Measurements from ENCODE around the gene TIPIN.

TIPIN gene

GRCh38 chr15:66296186-66296585, 60.3 kb downstream of the TIPIN start:
- DNase-seq: no peak

DNA sequence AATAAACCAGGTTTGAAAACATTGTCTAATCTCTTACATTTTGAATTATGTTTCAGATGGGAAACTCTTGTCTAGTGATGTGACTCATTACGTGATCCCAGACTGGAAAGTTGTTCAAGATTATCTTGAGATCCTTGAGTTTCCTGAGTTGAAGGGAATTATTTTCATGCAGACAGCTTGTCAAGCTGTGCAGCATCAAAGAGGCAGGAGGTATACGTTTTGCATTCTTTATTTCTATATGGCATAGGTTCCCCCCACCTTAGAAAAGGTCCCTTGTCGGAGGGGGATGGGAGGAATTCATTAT, 61.6 kb downstream of the TIPIN start:
- DNase-seq: no peak

DNA sequence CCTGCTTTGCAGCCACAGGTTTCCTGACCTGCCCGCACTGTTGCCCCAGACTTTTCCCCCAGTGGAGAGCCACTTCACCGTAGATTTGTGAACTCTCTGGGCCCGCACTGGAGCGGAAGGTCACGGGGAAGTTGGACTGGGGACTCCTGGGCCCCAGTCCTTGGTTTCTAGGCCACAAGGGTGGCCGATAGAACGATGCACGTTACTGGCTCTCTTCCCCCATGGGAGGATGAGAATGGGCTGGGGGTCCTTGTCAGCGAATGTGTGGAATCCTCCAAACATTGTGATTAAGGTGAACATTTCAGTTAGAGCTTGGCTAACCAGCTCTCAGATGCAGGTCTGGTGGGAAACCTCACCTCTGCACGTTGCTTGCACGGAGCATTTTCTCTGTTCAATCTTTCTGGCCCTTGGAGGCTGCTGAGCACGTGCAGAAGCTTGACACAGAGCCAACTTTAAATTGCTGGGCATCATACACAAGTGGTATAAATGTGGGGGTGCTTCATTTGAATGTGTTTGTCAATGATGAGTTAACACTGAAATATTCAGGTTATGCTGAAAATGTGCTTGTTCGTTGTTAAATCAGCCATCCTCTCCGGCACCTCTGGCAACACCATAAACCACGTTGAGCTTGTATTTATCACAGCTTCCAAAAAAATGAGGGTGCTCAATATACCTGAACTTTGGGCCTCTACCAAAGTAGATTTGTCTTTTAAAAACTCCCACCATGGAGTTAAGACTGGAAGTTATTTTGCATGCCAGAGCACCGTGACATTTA, 62.1 kb downstream of the TIPIN start:
- peak; percentile 18 for DNase-seq

DNA sequence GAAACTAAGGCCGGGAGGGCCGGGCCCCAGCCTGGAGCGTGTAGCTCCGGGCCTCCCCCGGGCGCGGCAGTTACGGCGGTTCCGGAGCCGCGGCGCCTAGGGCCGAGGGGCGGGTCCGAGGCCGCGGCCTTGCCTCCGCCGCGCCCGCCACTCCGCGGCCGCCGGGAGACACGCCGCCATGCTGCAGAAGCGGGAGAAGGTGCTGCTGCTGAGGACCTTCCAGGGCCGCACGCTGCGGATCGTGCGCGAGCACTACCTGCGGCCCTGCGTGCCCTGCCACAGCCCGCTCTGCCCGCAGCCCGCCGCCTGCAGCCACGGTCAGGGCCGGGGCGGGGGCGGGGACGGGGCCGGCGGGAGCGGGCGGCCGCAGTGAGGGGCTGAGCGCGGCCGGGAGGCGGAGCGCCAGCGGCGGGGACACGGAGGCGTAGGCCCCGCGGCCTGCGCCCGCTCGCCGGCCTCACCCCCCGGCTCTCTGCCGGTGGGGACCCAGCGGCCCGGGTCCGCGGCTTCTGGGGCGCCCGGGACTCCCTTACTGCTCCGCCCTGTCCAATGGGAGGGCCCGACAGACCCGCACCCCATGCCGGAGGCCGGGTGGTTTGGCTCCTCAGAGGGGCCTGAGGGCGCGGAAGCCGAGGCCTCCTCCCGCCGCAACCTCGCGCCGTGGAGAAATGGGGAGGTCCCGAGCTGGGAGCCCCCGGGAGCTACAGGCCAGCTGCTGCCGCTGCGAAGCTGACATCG, 62.9 kb downstream of the TIPIN start, which contains the start of gene DIS3L:
Gene DIS3L, plus strand, starts transcription at position 150 of the 738 bp plus-strand sequence. Its CDS starts 29 bp downstream, at position 179.
- DNase-seq: peak; percentile 26

DNA sequence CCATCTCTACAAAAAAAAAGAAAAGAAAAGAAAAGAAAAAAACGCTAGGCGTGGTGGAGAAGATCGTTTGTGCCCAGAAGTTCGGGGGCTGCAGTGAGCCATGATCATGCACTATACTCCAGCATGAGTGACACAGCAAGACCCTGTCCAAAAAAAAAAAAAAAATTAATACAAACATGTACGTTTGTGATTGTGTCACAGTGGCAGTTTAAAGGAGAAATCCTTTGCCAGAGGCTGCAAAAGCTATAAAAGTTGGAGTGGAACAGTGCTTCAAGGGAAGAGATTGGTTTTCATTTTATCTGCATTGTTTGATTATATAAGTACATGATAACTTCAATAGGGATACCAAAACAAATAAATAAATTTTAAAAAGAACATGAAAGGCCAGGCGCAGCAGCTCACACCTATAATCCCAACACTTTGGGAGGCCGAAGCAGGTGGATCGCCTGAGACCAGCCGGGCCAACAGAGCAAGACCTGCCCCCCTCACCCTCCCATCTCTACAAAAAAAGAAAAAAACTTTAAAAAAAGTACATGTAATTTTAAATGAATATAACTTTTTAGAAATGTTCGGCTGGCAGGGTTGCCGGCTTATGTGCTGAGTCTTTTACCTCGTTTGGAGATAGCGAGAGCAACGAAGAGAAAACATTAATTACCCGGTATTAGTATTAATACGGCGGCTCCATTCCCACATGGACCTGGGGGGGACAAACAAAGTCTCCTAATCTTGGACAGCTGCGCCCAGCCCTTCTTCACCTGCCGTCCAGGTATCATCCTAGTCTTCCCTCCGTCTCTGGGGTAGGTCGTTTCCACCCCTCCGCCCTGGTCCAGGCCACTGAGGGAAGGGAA, 63.7 kb downstream of the TIPIN start:
- DNase-seq: no peak

GRCh38 chr15:66291816-66292570, 64.5 kb downstream of the TIPIN start:
- no peak for DNase-seq

DNA sequence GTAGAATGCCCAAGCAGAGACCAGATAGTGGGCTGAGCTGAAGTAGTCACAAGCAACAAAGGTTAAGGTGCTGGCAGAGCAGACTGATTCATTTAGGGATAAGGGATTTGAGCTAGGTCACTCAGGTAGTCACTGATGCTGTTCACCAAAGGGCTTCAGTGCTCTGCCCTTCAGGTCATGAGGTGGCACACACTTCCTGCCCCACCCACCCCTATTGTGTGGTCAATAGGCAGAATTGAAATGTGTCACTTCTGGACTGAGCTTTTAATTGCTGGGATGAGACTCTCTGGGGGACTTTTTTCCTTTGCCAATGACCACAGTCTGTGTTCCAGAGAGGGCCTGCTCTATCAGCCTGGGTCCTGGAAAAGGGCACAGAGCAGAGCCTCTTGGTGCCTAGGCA, 66.0 kb downstream of the TIPIN start:
- DNase-seq: no peak

- DNase-seq: no peak
Observed at GRCh38 chr15:66290007-66290406, 66.5 kb downstream of the TIPIN start.

- no peak for DNase-seq
Observed at GRCh38 chr15:66288551-66289185, 67.8 kb downstream of the TIPIN start.

GRCh38 chr15:66288093-66288492, 68.4 kb downstream of the TIPIN start:
- DNase-seq: no peak

DNA sequence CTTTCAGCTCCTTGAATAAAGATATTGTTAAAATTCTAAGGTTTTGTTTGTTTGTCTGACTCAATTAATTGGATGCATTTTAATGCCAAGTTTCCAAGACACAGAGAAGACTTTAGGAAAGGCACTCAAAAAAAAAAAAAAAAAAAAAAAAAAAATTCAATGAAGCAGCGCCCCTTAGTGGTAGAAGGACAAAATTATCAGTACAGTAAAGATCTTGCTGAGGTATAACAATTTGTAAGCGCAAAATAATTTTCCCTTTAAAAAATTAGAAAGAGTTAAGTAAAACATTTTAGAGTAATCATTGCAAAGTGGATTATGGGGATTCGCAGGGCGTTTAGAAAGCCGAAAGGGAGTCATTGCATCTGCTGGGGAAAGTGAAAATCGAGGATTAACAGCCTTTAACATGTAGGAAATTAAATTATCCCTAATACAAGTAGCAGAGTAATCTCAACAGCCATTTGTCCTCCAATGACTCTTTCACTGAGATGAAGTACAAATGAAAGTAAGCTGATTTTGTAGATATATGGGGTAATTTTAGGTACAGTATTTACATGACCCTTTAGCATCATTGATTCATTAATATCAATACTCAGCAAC, 68.9 kb downstream of the TIPIN start:
- DNase-seq: no peak

Data from NCI-H1048 (cell line).